ENCODE measurements around the gene PPP2R2C.

PPP2R2C gene

DNA sequence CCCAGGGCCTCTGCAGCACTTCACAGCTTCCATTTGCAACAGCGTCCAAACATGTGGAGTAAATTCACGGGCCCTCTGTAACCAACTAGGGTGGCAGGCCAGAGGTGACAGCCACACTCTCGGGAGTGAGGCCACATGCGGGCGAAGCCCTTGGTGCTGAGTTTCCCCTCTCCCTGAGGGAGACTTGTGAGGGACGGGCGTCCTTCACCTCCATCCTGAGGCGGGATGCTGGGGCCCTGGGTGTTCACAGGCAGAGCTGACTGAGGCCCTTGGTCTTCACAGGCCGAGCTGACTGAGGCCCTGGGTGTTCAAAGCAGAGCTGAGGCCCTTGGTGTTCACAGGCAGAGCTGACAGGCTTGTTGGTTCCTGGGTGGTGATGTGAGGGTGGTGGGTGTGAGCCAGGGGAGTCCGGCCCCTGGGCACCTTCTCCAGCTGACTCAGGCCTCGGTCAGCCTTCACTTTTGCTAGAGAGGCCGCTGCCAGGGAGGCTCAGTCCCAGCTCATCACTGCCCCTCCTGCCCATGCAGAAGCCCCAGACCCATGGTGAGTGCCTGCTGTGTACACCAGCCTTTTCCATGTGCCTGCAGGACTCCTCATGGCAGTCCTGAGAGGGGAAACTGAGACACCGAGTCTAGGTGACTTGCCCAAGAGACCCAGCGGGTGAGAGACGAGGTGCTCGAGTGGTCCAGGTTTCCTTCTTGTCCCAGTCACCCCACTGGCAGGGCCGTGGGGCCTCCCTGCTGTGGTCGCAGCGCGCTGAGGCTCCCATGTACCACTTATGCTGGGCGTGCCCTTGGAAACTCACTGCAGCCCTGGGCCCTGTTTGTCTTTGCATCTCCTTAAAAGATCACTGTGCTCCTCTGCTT, 194.2 kb downstream of the PPP2R2C start:
- no peak for DNase-seq

DNA sequence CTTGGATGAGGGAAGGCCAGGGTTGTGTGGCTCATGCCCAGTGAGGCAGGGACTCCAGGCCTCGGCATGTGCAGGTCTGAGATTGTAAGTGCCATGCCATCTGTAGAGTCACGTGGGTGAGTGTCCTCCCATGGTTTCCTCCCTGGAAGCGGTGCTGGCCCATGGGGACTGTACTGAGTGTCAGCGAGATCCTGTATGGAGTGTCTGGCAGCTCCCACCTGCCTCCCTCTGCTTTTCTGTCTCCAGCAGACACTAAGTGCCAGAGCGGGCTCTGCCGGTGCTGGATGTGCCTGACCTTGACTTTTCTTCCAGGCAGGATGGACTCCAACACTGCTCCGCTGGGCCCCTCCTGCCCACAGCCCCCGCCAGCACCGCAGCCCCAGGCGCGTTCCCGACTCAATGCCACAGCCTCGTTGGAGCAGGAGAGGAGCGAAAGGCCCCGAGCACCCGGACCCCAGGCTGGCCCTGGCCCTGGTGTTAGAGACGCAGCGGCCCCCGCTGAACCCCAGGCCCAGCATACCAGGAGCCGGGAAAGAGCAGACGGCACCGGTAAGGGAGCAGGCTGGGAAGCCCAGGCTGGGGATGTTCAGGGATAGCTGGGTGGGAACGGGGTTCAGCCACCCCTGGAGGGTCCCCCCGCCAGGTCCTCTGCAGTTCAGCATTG, 195.1 kb downstream of the PPP2R2C start:
- DNase-seq: no peak

DNA sequence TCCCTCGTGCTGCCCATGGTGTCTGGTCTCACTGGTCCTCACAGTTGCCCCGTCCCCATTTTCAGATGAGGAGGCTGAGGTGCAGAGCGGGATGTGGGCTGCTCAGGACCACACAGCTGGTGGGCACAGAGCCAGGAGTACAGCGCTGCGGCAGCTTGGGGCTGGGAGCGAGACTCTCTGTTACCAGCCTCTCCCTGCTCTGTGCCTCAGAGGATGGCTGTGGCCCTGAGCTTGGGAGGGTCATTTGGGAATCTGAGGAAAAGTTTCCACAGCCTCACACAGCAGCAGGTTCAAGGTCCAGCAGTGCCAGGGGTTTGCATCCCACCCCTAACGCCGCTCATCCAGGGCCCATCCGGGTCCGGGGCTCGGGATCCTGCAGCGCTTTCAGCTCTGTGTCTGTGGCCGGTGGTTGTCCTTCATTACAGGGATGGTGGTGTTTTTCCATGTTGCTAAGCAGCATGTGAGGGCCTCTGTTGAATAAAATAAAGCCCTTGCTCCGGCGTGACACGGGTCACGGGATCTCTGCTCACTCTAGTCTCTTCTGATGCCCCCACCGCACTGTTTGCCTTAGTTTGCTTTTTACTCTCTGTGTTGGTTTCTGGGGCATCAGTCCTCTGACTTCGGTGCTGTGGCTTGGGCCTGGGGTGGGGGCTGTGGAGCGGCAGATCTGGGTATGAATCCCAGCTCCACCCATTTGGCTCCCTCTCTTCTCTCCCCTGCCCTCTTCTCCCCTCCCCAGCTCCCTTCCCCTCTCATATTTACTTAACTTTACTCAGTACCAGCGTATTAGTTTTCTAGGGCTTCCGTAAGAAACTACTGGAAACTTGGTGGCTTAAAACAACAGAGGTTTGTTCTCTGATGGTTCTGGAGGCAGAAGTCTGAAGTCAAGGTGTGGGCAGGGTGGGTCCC, 196.3 kb downstream of the PPP2R2C start:
- DNase-seq: no peak

DNA sequence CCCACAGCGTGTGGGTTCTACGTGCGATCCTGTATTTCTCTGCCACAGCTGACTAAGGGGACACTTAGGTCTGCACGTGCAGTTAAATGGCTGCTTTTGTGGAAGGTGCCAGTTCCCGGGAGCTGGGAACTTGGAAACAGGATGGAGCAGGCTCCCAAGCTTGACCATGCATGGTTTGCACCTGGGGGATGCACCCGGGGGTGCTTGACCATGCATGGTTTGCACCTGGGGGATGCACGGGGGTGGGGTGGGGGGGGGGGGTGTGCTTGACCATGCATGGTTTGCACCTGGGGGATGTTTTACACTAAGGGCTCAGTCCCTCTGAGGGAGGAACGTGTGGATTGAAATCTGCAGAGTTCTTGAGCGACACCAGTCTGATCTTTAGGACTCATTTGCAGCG, 197.1 kb downstream of the PPP2R2C start:
- no peak for DNase-seq

DNA sequence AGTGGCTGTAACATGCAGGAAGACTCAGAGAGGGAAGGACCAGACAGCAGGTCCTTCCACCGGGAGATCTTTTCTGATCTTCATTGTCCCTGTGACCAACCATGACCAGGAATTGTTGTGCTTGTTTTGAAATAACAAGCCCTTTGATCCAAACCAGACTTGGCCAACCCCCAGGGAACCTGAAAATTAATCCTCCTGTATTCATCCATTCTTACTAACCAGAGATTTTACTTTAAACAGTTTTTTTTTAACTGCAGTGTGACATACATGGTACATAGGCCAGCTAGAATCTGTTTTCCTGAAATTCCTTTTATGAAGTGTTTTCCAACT, 198.8 kb downstream of the PPP2R2C start:
- no peak for DNase-seq

DNA sequence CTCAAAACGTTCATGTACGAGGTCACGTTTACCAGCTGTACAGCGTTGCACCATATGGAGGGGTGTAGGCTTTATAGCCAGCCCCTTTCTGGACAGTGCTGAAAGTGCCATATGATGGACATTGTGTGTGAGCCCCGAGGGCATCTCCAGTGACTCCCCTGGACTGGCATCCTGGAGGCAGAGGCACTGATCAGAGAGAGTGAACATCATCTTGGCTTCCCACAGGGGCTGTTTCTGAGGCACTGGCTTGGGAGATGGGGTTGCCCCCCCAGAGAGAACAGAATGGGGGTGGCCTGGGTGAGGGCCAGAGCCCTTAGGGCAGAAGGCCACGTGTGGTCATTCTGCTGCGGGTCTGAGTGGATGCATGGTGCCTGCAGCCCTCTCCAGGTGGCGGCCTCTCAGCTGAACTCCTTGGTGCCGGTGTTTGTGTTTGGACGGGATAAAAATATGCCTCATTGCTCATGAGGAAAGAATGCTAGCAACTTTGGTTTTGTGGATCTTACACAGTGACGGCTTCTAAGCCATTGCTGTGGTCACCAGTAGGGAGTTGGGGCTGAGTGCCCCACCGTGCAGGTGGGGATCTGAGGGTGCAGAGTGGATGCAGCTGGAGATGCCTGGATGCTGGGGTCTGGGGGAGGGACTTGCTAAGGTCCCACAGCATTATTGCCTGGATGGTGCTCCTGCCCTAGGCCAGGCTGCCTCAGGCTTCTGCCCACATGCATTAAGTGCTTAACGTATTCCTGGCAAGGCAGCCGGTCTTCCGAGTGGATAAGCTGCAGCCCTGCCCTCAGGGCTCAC, 199.4 kb downstream of the PPP2R2C start:
- DNase-seq: no peak

DNA sequence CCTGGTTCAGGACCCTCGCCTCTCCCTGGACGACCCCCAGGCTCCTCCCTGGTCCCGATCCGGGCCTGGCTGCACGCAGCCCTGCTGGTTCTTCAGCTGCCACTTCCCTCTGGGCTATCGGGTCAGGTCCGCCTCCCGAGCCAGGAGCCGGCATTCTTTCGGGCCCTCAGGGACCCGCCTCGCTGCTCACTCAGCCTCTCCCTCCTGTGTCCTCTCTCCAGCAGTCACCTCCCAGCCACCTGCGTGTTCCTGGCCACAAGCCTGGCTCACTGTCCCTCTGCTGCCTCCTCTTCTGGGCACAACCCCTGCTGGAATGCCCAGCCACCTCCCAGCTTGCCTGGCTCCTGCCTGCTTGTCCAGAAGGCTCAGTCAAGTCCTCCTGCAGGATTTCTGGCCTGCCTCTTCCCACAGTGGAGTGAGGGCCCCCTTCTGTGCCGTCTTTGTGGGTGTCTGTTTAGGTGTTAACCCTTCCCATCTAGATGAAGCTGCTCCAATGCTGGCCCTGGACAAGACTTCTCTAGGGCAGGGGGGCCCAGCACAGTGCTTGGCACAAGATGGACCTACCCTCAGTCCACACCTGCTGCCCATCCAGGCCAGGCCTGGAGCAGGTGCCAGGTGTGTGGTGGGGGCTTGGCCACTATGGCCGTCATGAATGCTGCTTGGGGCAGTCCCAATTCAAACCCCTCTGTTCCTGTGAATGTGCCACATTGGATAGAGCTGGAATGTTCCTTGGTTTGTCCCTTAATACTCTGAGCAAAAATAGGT, 200.5 kb downstream of the PPP2R2C start:
- DNase-seq: no peak

DNA sequence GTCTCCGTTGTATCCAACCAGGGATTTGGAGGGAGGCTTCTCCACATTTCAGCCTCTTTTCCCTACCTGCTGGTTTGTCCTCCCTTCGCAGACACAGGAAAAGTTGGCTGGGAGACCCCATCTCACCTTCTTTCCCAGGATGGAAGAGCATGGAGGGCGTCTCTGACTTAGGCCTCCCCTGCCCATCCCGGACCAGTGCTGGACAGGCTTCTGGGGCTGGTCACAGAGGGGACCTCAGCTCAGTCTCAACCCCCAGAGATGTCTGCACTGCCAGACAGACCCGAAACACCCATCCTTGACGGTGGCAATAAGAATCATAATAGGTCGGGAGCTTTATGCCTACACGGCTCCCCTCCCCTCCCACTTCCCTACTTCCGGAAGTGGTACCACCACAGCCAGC, 201.2 kb downstream of the PPP2R2C start:
- no peak for DNase-seq

DNA sequence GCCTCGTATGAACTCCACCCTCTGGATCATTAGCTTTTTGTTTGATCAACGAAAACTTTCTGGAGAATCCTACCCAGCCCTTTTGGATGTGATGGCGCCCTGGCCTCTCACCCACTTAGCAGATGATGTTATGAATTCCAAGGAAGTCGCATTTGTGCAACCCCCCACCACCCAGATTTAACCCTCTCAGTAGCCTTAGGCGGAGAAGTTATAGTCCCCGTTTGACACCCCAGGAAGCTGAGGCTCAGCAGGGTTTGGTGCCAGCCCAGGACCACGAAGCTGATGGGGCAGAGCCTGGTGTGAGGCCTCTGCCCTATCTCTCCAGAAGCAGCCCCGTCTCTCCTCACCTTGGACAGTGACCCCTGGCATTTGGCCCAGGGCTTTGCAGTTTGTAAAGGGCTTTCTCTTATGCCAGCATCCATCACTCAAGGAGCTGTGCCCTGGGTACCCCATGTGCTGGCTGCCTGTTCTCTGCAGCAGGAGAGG, 201.7 kb downstream of the PPP2R2C start:
- no peak for DNase-seq

Data from COR-L47 (cell line).